HCT116 (cell line): ENCODE results near the gene HIBADH.

ENCODE experiments used
- ATF3 ChIP-seq: IDR thresholded peaks from 2 replicates; pipeline ENCODE4 v1.6.1; 2012
- CBX3 ChIP-seq: IDR thresholded peaks from 2 replicates; pipeline ENCODE4 v1.6.1; 2012; ENCODE audit warnings: low read depth
- CTCF ChIP-seq, 3 experiments: fragments of 200-600 bp in 1 of 3; sonication (generic) in 1 of 3; IDR thresholded peaks in 2 of 3; conservative IDR thresholded peaks in 1 of 3; 2 replicates each; pipeline ENCODE4 v1.5.1; 2012 to 2017; ENCODE audit warnings: low read depth in 2 of 3, low read length in 2 of 3, antibody characterized with exemption in 1 of 3, borderline replicate concordance in 1 of 3, control low read depth in 1 of 3, mild to moderate bottlenecking in 1 of 3, mixed read lengths in 1 of 3, mixed run types in 1 of 3, moderate library complexity in 1 of 3; ENCODE audit not compliant: insufficient read depth in 1 of 3
- POLR2A ChIP-seq: IDR thresholded peaks from 2 replicates; pipeline ENCODE4 v1.7.0; 2011; ENCODE audit warnings: borderline replicate concordance; ENCODE audit not compliant: insufficient read depth, insufficient read length; ENCODE audit errors: extremely low read depth
- POLR2AphosphoS5 ChIP-seq: IDR thresholded peaks from 2 replicates; pipeline ENCODE4 v1.6.1; 2011; ENCODE audit warnings: mild to moderate bottlenecking, low read depth, low read length, moderate library complexity
- REST ChIP-seq: IDR thresholded peaks from 2 replicates; pipeline ENCODE4 v1.6.1; 2012; ENCODE audit warnings: low read depth
- TCF7L2 ChIP-seq: IDR thresholded peaks from 2 replicates; pipeline ENCODE4 v1.7.0; 2011; ENCODE audit warnings: borderline replicate concordance, inconsistent platforms; ENCODE audit not compliant: insufficient read depth, insufficient read length; ENCODE audit errors: extremely low read depth
- ZFX ChIP-seq: fragments of 450-650 bp; IDR thresholded peaks from 2 replicates; pipeline ENCODE4 v1.6.1; 2017

- TF ChIP-seq POLR2A, result no peak
- no peak for TF ChIP-seq CTCF (IDR thresholded peaks at IDR 0.05 in 2 of 3, conservative IDR thresholded peaks at IDR 0.05 in 1 of 3; ENCODE audit: borderline replicate concordance in 1 of 3, insufficient read depth in 1 of 3, low read depth in 2 of 3, low read length in 2 of 3)
- no peak for TF ChIP-seq TCF7L2
- no peak for TF ChIP-seq POLR2AphosphoS5
- no peak for TF ChIP-seq REST
- no peak for TF ChIP-seq ATF3
- no peak for TF ChIP-seq CBX3
- no peak for TF ChIP-seq ZFX
Measured at GRCh38 chr7:27655184-27655583, 7.5 kb downstream of the HIBADH start.
